ENCODE measurements around the gene HEXB.

DNA sequence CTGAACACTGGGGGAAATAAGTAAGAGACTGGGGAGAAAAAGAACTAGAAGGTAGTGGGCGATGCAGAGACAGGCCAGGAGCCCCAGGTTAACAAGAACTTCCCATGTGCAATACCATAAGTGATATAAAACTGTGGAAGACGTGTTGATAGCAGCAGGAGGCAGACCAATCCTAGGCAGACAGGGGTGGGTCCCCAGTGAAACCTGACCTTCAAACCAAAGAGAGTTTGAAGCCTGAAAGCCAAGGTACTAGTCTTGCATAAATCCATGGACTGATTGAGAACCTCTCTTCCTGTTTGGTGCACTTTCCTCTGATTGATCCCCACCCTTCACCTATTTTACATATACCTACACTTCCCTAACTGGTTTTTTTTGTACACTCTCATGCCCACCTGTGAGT, 15.2 kb upstream of the HEXB start:
- no peak for TF ChIP-seq CTCF (conservative IDR thresholded peaks at IDR 0.05)
- TF ChIP-seq EZH2 (IDR thresholded peaks at IDR 0.05; ENCODE audit: low read depth) = no peak
